ENCODE results near the gene PUS1.

GRCh38 chr12:131943389-131943788 lies 14.3 kb downstream of the PUS1 start:
- TF ChIP-seq, protein P1, sequence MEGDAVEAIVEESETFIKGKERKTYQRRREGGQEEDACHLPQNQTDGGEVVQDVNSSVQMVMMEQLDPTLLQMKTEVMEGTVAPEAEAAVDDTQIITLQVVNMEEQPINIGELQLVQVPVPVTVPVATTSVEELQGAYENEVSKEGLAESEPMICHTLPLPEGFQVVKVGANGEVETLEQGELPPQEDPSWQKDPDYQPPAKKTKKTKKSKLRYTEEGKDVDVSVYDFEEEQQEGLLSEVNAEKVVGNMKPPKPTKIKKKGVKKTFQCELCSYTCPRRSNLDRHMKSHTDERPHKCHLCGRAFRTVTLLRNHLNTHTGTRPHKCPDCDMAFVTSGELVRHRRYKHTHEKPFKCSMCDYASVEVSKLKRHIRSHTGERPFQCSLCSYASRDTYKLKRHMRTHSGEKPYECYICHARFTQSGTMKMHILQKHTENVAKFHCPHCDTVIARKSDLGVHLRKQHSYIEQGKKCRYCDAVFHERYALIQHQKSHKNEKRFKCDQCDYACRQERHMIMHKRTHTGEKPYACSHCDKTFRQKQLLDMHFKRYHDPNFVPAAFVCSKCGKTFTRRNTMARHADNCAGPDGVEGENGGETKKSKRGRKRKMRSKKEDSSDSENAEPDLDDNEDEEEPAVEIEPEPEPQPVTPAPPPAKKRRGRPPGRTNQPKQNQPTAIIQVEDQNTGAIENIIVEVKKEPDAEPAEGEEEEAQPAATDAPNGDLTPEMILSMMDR (IDR thresholded peaks at IDR 0.05; ENCODE audit: low read length) = no peak
- no peak for TF ChIP-seq EZH2 (IDR thresholded peaks at IDR 0.05; ENCODE audit: borderline replicate concordance, low read length)

Data from OCI-LY1 (cell line).